GM18505 (cell line): ENCODE measurements around the gene ASXL1.
"Not testable (repeated sequence)": the region's sequence is repeated elsewhere in the genome, so short reads cannot be mapped to it uniquely, and the experiment has no call there.

Source experiments
- ATAC-seq: cut with Tn5 transposase; IDR thresholded peaks from one replicate; pipeline ENCODE4 v1.9.1; 2021; ENCODE audit not compliant: unreplicated experiment
- POLR2A ChIP-seq: IDR thresholded peaks from 4 replicates; pipeline ENCODE4 v1.6.1; 2011; ENCODE audit warnings: borderline replicate concordance; ENCODE audit not compliant: insufficient read depth, insufficient read length; ENCODE audit errors: extremely low read depth

Gene ASXL1

GRCh38 chr20:32359633-32360332 is 1.7 kb downstream of the ASXL1 start:
- TF ChIP-seq POLR2A: no peak

GRCh38 chr20:32360333-32360634 is 2.2 kb downstream of the ASXL1 start:
- no peak for ATAC-seq

More at GRCh38 chr20:32359633-32360332, 1.7 kb downstream of the ASXL1 start:
- ATAC-seq: no peak

GRCh38 chr20:32362901-32363364 is 4.8 kb downstream of the ASXL1 start:
- no peak for TF ChIP-seq POLR2A
- ATAC-seq: no peak

More at GRCh38 chr20:32360333-32360634, 2.2 kb downstream of the ASXL1 start:
- no peak for TF ChIP-seq POLR2A

GRCh38 chr20:32363492-32363891 is 5.4 kb downstream of the ASXL1 start:
- TF ChIP-seq POLR2A: no peak
- no peak for ATAC-seq

- TF ChIP-seq POLR2A: no peak
- no peak for ATAC-seq
Measured at GRCh38 chr20:32364554-32365208, 6.5 kb downstream of the ASXL1 start.

- no peak for TF ChIP-seq POLR2A
- ATAC-seq: no peak
Measured at GRCh38 chr20:32365564-32365963, 7.4 kb downstream of the ASXL1 start.

GRCh38 chr20:32366380-32366779 is 8.2 kb downstream of the ASXL1 start:
- no peak for ATAC-seq
- TF ChIP-seq POLR2A: no peak

GRCh38 chr20:32368323-32368722 is 10.2 kb downstream of the ASXL1 start:
- no peak for TF ChIP-seq POLR2A
- no peak for ATAC-seq

- no peak for ATAC-seq
- no peak for TF ChIP-seq POLR2A
Measured at GRCh38 chr20:32368925-32369324, 10.8 kb downstream of the ASXL1 start.

GRCh38 chr20:32370897-32371296 is 12.8 kb downstream of the ASXL1 start:
- no peak for ATAC-seq
- no peak for TF ChIP-seq POLR2A

- ATAC-seq: no peak
- TF ChIP-seq POLR2A: no peak
Measured at GRCh38 chr20:32378461-32378860, 20.3 kb downstream of the ASXL1 start.

- not testable (repeated sequence) for ATAC-seq
Measured at GRCh38 chr20:32380037-32380436, 21.9 kb downstream of the ASXL1 start.

GRCh38 chr20:32380745-32381144 is 22.6 kb downstream of the ASXL1 start:
- no peak for ATAC-seq
- no peak for TF ChIP-seq POLR2A
